Measurements from ENCODE around the gene PAF1.
"Not testable (repeated sequence)": the region's sequence is repeated elsewhere in the genome, so short reads cannot be mapped to it uniquely, and the experiment has no call there.

Gene PAF1

DNA sequence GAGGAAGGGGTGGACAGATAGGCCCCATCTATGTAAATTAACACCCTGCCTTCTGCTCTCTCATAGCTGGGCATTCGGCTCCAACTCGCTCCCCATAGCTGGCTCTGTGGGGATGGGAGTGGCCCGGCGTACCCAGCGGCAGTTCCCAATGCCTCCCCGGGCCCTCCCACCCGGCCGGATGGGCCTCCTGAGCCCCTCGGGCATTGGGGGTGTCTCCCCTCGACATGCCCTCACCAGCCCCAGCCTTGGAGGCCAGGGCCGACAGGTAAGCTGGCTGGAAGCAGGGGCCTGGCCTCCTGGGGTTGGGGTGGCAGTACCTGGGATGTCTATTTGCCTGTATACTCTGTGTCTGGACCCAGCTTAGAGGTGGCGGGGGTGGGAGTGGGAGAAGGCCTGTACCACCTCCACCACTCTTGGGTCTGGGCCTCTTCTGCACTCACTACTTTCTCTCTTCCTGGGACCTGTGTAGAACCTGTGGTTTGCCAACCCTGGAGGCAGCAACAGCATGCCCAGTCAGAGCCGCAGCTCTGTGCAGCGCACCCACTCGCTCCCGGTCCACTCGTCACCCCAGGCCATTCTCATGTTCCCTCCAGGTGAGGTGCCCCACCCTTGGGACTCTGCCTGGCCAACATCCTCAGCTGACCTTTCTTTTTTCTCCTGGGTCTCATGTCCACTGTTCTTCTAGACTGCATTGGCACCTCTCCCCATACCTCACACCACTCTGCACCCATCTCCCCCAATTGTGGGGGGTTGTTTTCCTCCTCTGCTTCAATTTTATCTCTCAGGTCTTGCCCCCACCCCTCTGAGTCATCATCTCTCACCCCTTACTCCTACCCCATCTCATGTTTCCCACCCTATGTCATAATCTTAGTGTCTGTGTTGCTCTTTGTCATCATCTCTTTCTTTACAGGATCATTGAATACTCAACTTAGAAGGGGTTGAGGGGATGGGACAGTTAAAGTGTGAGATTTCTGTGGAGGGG is 10.1 kb downstream of the PAF1 start:
- DNase-seq = no peak

DNA sequence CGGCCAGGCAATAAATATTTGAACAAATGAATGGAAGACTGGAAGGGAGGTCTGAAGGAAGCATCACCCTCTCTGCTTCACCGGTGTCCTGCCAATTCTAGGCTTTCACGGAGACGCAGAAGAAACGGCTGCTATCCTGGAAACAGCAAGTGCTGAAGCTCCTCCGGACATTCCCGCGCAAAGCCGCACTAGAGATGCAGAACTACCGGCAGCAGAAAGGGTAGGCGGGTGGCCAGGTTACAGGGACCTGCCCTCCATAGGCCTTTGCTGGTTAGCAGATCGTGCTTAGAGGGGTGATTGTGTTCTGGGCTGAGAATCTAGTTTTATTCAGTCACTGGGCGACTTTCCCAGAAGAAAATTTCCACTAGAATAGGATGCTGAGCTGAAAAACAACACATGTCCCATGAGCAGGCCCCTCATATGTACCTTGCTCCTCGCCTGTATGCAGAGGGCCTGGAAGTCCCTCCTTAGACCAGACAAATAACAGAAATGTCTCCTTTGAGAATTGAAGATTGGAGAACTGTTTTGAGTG is 11.0 kb downstream of the PAF1 start:
- DNase-seq = no peak

DNA sequence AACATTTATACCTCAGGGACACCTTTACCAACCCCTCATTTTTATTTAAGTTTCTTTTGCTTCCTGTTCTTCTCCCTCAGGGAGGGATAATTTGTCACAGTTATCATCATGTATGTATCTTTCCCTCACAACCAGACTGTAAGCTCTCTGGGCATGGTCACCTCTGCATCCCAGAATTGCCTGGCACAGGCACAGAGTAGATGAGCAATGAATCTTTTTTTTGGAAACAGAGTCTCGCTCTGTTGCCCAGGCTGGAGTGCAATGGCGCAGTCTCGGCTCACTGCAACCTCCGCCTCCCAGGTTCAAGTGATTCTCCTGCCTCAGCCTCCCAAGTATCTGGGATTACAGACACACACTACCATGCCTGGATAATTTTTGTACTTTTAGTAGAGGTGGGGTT is 11.5 kb downstream of the PAF1 start:
- not testable (repeated sequence) for DNase-seq

DNA sequence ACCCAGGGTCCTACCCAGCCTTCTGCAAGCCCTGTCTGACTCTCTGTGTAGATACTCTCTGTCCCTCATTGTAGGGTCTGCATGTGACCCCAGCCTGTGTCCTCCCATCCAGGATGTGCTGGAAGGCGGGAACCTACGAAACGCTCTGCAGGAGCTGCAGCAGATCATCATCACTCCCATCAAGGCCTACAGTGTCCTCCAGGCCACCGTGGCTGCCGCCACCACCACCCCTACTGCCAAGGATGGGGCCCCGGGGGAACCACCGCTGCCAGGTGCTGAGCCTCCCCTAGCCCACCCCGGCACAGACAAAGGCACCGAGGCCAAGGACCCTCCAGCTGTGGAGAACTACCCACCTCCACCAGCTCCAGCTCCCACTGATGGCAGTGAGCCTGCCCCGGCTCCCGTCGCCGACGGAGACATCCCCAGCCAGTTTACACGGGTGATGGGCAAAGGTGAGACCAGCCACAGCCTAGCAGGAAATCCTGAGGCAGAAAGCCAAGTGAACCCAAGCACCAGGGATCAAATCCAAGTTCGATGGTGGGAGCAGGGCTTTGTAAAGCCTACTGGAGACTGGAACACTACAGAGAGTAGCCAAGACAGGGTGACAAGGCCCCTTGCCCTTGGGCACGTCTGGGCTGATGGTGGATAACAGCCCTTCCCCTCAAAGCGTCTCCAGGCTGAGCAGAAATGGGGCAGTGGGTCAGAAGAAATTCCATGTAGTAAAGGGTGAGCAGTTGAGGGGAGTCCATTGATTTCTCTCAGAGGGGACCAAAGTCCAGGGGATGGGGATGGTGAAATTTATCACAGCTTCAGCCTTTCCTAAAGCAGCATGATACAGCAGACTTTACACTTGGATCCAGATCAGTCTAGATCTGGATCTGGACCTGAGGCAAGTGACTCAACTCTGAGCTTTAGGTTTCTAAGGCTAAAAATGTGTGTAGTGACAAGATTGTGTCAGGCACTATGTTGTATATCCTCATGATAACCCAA is 13.2 kb downstream of the PAF1 start:
- DNase-seq = no peak

DNA sequence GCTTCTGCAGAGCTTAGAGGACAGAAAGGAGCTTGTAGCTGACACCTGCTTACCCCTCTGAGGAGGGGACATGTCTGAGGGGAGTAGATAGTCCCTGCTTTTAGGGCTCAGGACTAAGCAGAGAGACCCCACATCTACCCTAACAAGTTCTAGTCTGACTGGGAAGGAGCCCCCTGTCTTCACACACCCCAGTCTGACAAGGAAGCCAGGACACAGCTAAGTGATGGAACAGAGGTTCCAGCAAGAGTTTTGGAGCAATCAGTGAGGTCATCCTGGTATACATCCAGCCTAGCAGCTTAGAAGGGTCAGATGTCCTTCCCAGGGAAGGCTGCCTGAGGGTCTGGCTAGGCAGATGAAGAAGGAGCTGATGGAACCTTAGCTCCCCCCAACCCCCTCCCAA is 15.0 kb downstream of the PAF1 start:
- DNase-seq = no peak

DNA sequence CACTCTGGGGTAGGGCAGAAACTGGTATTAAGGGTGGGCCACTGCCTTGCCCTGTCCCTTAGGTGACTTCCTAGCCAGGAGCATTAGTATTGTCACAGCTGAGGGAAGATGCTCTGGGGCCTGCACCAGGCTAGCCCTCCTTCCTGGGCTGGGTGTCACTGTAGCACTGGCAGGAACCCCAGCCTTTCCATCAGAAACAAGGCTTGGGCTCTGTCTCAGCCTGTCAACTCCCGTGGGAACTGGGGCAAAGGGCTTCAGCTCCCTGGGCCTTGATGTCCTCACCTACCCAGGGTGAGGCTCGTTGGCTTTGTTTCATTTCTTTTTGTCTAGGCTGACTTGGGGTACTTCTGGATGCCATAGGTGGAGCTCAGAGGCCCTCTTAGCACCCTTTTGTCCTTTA is 18.0 kb downstream of the PAF1 start:
- DNase-seq = no peak

DNA sequence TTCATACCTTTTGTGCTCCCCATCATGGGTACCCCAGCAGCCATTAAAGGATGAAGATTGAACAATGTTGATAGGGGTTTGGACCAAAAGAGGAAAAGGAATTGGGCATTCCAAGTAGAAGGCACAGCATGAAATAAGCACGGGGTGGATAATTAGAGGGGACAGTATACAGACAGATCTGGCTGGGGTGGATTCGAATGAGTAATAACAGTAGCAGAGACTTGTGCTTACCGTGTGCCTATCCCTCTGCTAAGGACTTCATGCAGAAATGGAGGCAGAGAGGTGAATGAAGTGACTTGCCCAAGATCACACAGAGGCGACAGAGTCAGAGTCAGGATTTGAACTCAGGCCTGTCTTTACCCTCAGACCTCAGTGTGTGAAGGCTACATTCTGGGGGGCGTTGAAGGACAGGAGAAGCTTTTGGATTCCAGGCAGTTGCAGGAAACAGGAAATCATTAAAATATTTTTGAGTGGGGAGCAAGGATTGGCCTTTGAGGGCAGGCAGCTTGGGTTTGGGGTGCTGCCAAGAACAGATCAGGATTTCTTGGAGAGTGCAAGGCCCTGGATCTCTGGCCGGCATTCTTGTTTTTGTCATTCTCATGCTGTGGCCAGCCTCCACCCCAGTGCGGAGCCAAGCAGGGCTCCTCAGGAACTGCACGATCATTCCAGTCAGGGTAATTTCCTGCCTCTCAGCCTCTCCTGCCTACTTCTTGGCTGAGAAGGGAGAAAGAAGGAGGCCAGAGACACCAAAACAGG is 18.7 kb downstream of the PAF1 start:
- no peak for DNase-seq

DNA sequence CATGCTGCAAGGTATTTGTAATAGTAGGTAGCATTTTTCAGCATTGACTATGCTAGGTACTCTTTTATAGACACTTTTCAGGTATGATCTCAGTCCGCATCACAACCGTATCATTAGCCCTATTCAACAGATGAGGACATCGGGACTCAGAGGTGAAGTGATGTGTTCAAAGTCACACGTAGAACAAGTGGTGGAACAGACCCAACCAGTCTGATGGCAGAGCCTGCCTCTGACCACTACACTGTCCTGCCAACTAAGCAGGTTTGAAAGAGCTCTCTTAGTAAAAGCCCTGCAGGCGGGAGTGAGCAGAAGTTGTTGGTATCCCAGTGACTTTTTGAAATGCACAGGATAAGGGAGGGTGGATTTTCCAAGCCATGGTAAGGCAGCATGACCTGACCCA is 20.2 kb downstream of the PAF1 start:
- DNase-seq = no peak

DNA sequence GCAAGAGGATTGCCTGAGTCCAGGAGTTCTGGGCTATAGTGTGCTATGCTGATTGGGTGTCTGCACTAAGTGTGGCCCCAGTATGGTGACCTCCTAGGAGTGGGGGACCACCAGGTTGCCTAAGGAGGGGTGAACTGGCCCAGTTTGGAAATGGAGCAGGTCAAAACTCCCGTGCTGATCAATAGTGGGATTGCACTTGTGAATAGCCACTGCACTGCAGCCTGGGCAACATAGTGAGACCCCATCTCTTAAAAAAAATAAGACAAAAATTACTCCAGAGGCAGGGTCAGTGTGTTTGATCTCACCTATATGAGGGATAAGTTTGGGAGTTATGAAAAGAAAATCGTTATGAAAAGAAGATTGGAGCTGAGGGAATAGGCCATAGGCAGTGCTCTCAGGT is 21.7 kb downstream of the PAF1 start:
- no peak for DNase-seq

DNA sequence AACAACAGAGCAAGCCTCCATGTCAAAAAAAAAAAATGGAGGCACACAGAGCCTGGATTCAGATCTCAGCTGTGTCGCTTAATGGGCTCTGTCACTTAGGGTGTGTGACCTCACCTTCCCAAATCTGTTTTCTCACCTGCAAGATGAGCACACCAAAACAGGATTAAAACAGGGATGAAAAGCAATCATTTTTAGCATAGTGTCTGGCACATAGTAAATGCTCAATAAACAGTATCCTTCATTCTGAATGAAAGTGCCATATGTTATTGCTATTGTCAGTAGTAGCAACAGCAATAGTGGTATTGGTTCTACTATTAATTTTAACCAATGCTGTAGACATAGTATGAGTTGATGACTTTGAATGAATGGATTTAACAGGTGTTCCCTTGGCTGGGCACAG is 25.4 kb downstream of the PAF1 start:
- DNase-seq = no peak

DNA sequence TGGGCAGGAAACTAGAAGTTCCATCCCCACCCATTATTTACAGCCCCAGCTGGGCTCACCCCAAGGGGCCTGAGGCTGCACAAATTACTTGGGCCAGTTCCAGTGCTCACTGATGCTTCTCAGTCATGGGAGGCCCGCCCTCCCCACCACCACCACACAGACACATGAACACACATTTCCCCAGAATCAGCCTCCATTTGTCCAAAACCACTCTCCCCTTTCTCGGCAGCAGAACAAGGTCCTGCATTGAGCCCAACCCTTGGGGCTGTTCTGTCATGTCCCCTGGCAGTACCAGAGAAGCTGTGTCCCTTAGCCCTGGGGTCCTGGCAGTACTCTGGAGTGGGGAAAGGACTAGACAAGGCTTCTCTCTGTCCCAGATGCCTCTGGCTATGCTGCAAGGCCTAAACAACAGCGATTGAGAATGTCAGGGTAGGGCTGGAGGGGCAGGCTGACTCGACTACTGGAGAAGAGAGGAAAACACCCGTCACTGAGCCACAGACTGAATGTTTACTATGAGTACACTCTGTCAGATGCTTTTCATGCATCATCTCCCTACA is 26.9 kb downstream of the PAF1 start:
- no peak for DNase-seq

DNA sequence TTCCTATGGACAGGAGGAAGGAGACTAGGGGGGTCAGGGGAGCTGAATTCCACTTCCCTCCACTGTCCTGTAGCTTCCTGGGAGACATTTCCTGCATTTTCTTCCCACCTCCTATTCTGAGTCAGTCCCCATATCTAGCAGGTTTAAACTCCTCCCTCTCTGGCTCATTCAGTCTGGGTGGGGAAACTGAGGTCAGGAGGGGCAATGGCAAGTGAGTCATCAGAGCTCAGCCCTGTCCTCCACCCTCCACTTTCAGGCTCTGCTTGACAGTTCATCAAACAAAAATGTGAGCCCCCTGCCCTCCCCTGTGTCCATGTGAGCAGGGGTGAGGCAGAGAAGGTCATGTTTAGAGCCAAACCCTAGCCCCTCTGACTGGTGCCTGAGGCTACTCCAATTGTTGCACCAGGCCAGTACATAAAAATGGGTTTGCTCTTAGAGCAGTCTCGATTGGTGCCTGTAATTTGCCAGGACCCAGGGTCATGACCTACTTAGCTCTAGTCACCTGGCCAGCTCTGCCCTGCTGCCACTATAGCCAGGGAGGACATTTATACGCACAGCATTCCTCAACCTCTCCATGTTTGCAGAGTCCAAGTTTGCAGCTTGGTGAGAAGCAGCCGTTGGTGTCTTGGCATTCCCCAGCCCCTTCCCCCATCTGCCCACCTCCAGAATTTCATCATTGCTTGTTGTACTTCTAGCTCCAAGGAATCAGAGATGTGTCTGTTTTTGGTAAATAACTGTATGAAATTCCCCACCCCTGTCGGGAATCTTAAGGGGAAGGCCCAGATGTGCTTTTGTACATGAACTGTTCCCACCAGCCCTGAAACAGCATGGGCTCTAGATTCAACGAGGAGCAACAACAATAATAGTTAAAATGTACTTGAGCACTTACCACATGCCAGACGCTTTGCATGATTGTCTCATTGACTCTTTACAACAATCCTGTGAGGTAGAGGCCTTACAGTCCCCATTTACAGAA is 27.9 kb downstream of the PAF1 start:
- no peak for DNase-seq

DNA sequence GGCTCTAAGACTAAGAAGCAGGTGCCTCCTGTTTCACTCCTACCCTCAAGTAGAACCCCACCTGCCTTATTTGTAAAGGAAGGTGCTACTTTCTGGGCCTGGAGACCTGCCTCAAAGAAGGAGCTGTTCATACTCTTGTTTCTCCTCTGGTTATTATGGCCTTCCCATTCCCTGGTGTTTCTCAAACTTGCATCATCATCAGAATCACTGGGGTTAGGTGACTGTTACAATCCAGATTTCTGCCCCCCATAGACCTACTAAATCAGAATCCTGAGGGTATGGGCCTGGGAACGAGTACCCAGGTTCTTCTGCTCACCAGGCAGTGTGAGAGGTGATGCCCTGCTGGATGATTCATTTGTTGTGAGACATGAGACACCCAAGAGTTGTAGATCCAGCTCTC is 30.3 kb downstream of the PAF1 start:
- no peak for DNase-seq

DNA sequence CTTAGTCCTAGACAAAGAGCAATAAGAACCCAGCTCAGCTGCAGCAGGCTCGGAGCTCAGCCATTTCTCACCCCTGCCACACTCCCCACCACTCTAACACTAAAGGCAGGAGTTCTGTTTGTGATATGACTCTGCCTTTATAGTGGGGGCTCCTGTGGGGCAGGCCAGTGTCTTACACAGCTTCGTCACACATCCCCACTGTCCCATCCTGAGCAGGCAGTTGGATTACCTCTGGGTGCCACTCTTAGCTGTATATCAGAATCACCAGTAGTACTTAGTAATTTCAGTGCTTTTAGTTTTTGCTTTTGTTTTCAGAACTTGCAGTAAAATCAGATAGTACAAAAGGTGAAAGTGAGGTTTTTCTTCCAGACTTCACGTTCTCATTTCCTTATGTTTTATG is 31.9 kb downstream of the PAF1 start:
- DNase-seq = no peak

DNA sequence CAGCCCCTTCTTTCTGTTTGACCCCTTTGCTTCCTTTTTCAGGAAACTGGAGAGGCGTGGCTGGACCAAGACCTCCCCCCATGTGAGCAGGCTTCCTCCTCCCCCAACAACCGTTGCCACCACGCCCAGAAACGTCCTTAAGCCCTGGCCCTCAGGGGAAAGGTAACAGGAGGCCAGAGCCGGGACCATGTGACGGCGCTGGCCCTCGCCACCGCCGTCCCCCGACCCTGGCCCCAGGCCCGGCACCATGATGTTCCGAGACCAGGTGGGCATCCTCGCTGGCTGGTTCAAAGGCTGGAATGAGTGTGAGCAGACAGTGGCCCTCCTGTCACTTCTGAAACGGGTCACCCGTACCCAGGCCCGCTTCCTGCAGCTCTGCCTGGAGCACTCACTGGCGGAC is 34.3 kb downstream of the PAF1 start:
- DNase-seq = no peak

DNA sequence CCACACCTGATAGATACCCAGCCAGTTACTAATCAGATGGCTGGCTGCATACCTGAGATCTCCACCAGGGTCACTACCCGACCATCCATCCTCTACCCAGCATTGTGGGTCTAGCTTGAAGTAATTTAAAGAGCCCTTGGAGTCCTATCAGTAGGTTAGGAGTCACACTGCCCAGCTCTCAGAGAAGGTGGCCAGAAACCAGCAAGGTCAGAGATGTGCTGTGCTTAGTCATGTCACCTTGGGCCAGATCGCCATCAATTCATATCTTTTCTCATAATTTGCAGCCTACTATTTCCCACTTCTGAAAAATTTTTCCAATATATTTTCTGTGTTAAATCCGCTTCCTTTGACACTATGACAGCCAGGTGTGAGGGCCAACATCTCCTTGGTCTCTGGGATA is 34.8 kb downstream of the PAF1 start:
- no peak for DNase-seq

DNA sequence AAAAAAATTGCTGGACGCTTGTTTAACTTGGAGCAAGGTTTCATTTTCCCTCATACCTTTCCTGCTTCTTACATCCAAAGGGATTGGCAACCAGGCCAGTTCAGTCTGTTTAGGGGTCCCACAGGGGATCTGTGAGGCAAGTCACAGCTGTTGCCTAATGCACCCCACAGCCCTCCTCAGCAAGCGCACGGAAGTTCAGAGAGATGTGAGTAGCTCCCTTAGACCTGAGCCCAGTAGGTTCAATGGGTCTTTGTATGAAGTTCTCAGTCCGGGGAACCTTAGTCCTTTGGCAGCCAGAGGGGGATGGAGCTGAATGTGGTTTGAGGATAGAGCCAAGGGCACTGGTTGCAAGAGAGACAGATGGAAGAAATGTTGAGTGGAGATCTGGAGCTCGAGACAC is 35.7 kb downstream of the PAF1 start:
- no peak for DNase-seq

DNA sequence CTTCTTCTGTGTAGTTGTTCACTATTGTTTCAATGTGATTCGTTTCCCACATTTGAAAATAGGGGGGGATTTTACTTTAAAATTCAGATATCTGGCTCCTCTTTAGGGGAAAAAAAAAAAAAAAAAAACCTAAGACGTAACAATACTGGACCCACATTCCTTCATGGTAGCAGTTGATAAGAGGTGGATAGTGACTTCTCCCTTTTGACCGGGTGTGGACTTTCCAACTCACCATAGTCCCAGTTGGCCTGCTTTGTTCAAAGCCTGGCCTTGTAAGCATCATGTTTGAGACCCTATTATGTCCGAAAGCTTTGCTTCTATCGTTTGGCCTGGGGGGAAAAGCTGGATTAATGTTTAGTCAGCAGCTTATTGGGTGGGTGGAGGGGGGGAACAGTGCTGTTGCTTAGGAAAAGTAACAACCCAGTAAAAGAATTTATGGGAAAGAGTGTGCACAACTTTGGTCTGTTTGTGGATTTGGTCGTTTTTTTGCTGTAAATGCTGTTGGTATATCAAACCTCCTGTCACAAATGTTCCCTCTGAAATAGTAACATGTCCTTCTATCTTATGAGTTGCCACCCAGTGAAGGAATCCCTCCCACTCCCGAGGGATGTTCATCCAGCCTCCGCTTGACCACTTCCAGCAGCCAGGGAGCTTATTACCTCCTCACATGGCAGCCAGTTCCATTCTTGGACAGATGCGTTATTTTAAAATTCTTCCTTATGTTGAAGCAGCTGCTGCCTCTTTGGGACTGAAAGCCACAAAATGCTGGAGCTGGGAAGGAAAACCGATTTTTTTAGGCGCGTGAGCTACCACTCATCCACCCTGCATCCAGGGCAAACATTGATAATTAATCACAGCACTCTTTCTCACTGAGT is 38.3 kb downstream of the PAF1 start:
- DNase-seq = no peak

DNA sequence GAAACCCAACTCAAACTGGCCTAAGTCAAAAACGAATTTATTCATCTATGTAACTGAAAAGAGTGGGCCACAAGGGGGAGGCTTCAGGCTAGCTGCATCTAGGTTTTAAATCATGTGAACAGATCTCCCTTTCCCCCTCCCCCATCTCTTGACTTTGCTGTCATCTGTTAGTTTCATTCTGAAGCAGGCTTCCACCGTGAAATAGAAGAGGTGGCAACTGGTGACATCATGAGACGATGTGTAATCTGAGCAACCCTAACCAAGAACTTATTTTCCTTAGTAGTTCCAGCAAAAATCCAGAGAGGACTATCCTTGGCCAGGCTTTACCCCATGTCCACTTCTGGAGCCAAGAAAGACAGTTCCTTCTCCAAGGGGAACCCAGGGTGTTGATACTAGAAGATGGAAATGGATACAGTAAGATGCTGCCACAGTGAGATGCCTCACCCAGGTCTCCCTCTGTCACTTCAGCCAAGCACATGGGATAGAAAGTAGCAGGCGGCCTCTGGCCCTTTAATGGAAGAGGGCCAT is 39.3 kb downstream of the PAF1 start:
- DNase-seq = no peak

DNA sequence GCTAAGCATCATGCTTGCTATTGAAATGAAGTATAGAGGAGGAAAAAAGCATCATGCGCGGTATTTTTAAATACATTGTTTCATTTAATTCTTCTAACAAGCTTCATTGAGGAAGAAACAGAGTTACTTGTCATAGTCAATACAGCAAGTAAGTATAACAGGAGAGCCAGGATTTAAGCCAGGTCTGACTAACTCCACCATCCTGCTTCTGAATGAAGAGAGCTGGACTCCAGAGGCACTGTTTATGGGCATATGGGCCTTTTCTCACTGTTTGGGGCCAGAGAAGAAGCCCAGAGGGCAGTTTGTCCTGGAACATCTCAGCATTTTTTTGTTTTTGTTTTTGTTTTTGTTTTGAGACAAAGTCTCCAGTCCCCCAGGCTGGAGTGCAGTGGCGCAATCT is 40.8 kb downstream of the PAF1 start:
- DNase-seq = no peak

All from retina (tissue), 1 donor.